ENCODE results near the gene MAL.

Gene MAL

GRCh38 chr2:95069465-95069864, 44.0 kb downstream of the MAL start:
- no peak for DNase-seq (ENCODE audit: low read depth in 2 of 2)
- no peak for TF ChIP-seq CTCF (IDR thresholded peaks at IDR 0.05; ENCODE audit: low read depth, low read length)
- H3K4me3 ChIP-seq (replicated peaks in 1 of 2; ENCODE audit: low read depth in 2 of 2, low read length in 2 of 2) = no peak overlapping the region

- TF ChIP-seq CTCF (IDR thresholded peaks at IDR 0.05; ENCODE audit: low read depth, low read length) = no peak
- H3K4me3 ChIP-seq (replicated peaks in 1 of 2; ENCODE audit: low read depth in 2 of 2, low read length in 2 of 2) = no peak overlapping the region
- DNase-seq (ENCODE audit: low read depth in 2 of 2) = no peak
These were observed 46.3 kb downstream of the MAL start for GRCh38 chr2:95071856-95072255.

- TF ChIP-seq CTCF (IDR thresholded peaks at IDR 0.05; ENCODE audit: low read depth, low read length) = no peak
- DNase-seq (ENCODE audit: low read depth in 2 of 2) = no peak
- H3K4me3 ChIP-seq (replicated peaks in 1 of 2; ENCODE audit: low read depth in 2 of 2, low read length in 2 of 2) = no peak overlapping the region
These were observed 46.9 kb downstream of the MAL start for GRCh38 chr2:95072424-95072823.

- no peak for DNase-seq (ENCODE audit: low read depth in 2 of 2)
- no peak overlapping the region for H3K4me3 ChIP-seq (replicated peaks in 1 of 2; ENCODE audit: low read depth in 2 of 2, low read length in 2 of 2)
- TF ChIP-seq CTCF (IDR thresholded peaks at IDR 0.05; ENCODE audit: low read depth, low read length) = no peak
These were observed 48.6 kb downstream of the MAL start for GRCh38 chr2:95073856-95074662.

- DNase-seq (ENCODE audit: low read depth in 2 of 2) = no peak
- TF ChIP-seq CTCF (IDR thresholded peaks at IDR 0.05; ENCODE audit: low read depth, low read length) = no peak
These were observed 49.3 kb downstream of the MAL start for GRCh38 chr2:95074663-95075439.

GRCh38 chr2:95075440-95076132, 50.1 kb downstream of the MAL start:
- no peak overlapping the region for H3K4me3 ChIP-seq (replicated peaks in 1 of 2; ENCODE audit: low read depth in 2 of 2, low read length in 2 of 2)
- DNase-seq (ENCODE audit: low read depth in 2 of 2) = no peak

More at GRCh38 chr2:95074663-95075439, 49.3 kb downstream of the MAL start:
- H3K4me3 ChIP-seq (replicated peaks in 1 of 2; ENCODE audit: low read depth in 2 of 2, low read length in 2 of 2) = no peak overlapping the region

More at GRCh38 chr2:95075440-95076132, 50.1 kb downstream of the MAL start:
- TF ChIP-seq CTCF (IDR thresholded peaks at IDR 0.05; ENCODE audit: low read depth, low read length) = no peak
